ENCODE data around the gene CFAP54. TPM values are rescaled to one million over a fixed set of nuclear protein-coding genes. Genes with fewer than 3 reads are reported as not detected.

CFAP54 gene
- total and polyA plus RNA-seq, 2 donors from 2014 or later, result 0.13 to 6.6 TPM

- DNase-seq, result no peak
- no peak overlapping the region for H3K9ac ChIP-seq (ENCODE audit: low read length in 3 of 3)
- H3K4me1 ChIP-seq (ENCODE audit: control insufficient read depth in 2 of 3, insufficient read depth in 2 of 3, low read depth in 1 of 3, low read length in 3 of 3), result no peaks in the 10 kb centered on the region
- H3K4me3 ChIP-seq (ENCODE audit: low read length in 3 of 3), result no peak overlapping the region
- TF ChIP-seq CTCF (IDR thresholded peaks at IDR 0.05; ENCODE audit: borderline replicate concordance, extremely low read depth, insufficient read depth), result no peak
- no peaks in the 10 kb centered on the region for H3K36me3 ChIP-seq (ENCODE audit: control insufficient read depth in 2 of 3, insufficient read depth in 3 of 3, low read length in 3 of 3)
- no peaks in the 10 kb centered on the region for H3K27me3 ChIP-seq (ENCODE audit: control insufficient read depth, insufficient read depth, low read length)
- no peak for FAIRE-seq
- no peak overlapping the region for H3K27ac ChIP-seq (ENCODE audit: low read depth in 2 of 2, low read length in 2 of 2)
- no peaks in the 10 kb centered on the region for H3K9me3 ChIP-seq (ENCODE audit: control insufficient read depth in 2 of 3, insufficient read depth in 1 of 3, low read length in 3 of 3)
- intact Hi-C loops (cut with DNase I), result no loop called here
Measured at GRCh38 chr12:96752211-96752610, 262.8 kb downstream of the CFAP54 start.

GRCh38 chr12:96766232-96766631 lies 276.9 kb downstream of the CFAP54 start:
- no peak for FAIRE-seq
- H3K27ac ChIP-seq (ENCODE audit: low read depth in 2 of 2, low read length in 2 of 2), result no peak overlapping the region
- H3K4me3 ChIP-seq (ENCODE audit: low read length in 3 of 3), result no peak overlapping the region
- intact Hi-C loops (cut with DNase I), result no loop called here
- no peak for TF ChIP-seq CTCF (IDR thresholded peaks at IDR 0.05; ENCODE audit: borderline replicate concordance, extremely low read depth, insufficient read depth)
- DNase-seq, result no peak
- H3K4me1 ChIP-seq (ENCODE audit: control insufficient read depth in 2 of 3, insufficient read depth in 2 of 3, low read depth in 1 of 3, low read length in 3 of 3), result no peaks in the 10 kb centered on the region
- H3K9ac ChIP-seq (ENCODE audit: low read length in 3 of 3), result no peak overlapping the region
- no peaks in the 10 kb centered on the region for H3K27me3 ChIP-seq (ENCODE audit: control insufficient read depth, insufficient read depth, low read length)
- H3K36me3 ChIP-seq (ENCODE audit: control insufficient read depth in 2 of 3, insufficient read depth in 3 of 3, low read length in 3 of 3), result no peaks in the 10 kb centered on the region
- H3K9me3 ChIP-seq (ENCODE audit: control insufficient read depth in 2 of 3, insufficient read depth in 1 of 3, low read length in 3 of 3), result no peaks in the 10 kb centered on the region

- Histone ChIP-seq H3K9me3 (ENCODE audit: control insufficient read depth in 2 of 3, insufficient read depth in 1 of 3, low read length in 3 of 3) (no peaks in the 10 kb centered on the region), H3K27ac (ENCODE audit: low read depth in 2 of 2, low read length in 2 of 2) (no peak overlapping the region), H3K4me1 (ENCODE audit: control insufficient read depth in 2 of 3, insufficient read depth in 2 of 3, low read depth in 1 of 3, low read length in 3 of 3) (no peaks in the 10 kb centered on the region), H3K4me3 (ENCODE audit: low read length in 3 of 3) (no peak overlapping the region), H3K36me3 (ENCODE audit: control insufficient read depth in 2 of 3, insufficient read depth in 3 of 3, low read length in 3 of 3) (no peaks in the 10 kb centered on the region), H3K27me3 (ENCODE audit: control insufficient read depth, insufficient read depth, low read length) (no peaks in the 10 kb centered on the region), H3K9ac (ENCODE audit: low read length in 3 of 3) (no peak overlapping the region)
- intact Hi-C loops (cut with DNase I), result no loop called here
- DNase-seq, result no peak
- no peak for TF ChIP-seq CTCF (IDR thresholded peaks at IDR 0.05; ENCODE audit: borderline replicate concordance, extremely low read depth, insufficient read depth)
- FAIRE-seq, result no peak
Measured at GRCh38 chr12:96769400-96769799, 280.0 kb downstream of the CFAP54 start.

All from kidney (tissue), 14 donors.